OCI-LY7 (cell line): ENCODE measurements around the gene PDE6H. TPM values are rescaled to one million over a fixed set of nuclear protein-coding genes. Genes with fewer than 3 reads are reported as not detected.

Source experiments
- BruUV-seq: library from RNA; stranded (reverse); fragments of 400-500 nt; replicated peaks from 2 replicates; lab custom pipeline; 2021; lab: Mats Ljungman, UMichigan
- CTCF ChIA-PET: fragments of 300-600 bp; sonication (Branson Sonifier 250); formaldehyde crosslinking; loops from one replicate; lab custom pipeline; 2022; ENCODE audit warnings: antibody characterized with exemption; ENCODE audit not compliant: unreplicated experiment; lab: Charles Lee
- POLR2A ChIA-PET: fragments of 300-600 bp; sonication (Branson Sonifier 250); formaldehyde crosslinking; loops from one replicate; lab custom pipeline; 2022; ENCODE audit warnings: antibody characterized with exemption; lab: Charles Lee
- DNase-seq: peaks from one replicate; pipeline ENCODE4 v3.0.0-alpha.2; 2015; ENCODE audit warnings: low spot score
- H2AFZ ChIP-seq: fragments of 200-600 bp; sonication (generic), shearing (Covaris generic); 2 replicates; pipeline ENCODE4 v1.6.1; 2014; ENCODE audit warnings: mild to moderate bottlenecking, antibody characterized with exemption, low read length, moderate library complexity
- H3K27ac ChIP-seq: fragments of 200-600 bp; sonication (generic); 2 replicates; pipeline ENCODE4 v1.5.1; 2014; ENCODE audit warnings: mixed run types, low read depth, mild to moderate bottlenecking, moderate library complexity, low read length, inconsistent platforms; ENCODE audit not compliant: poor library complexity, severe bottlenecking
- H3K36me3 ChIP-seq: fragments of 200-600 bp; sonication (generic); 2 replicates; pipeline ENCODE4 v1.6.1; 2014; ENCODE audit warnings: mild to moderate bottlenecking, antibody characterized with exemption, low read length, moderate library complexity, mixed read lengths; ENCODE audit not compliant: insufficient read depth
- H3K4me1 ChIP-seq: fragments of 200-600 bp; sonication (generic); 2 replicates; pipeline ENCODE4 v1.5.1; 2014; ENCODE audit warnings: mild to moderate bottlenecking, low read length; ENCODE audit not compliant: insufficient read depth, poor library complexity, severe bottlenecking
- H3K4me2 ChIP-seq: fragments of 200-600 bp; sonication (generic); 2 replicates; pipeline ENCODE4 v1.6.1; 2014; ENCODE audit warnings: mild to moderate bottlenecking, low read length
- H3K4me3 ChIP-seq: fragments of 200-600 bp; sonication (generic); 2 replicates; pipeline ENCODE4 v1.5.1; 2014; ENCODE audit warnings: mild to moderate bottlenecking, low read depth, low read length; ENCODE audit not compliant: poor library complexity, severe bottlenecking
- H3K79me2 ChIP-seq: fragments of 200-600 bp; sonication (generic); 2 replicates; pipeline ENCODE4 v1.6.1; 2016; ENCODE audit warnings: low read depth, mild to moderate bottlenecking, low read length, moderate library complexity, mixed read lengths; ENCODE audit not compliant: insufficient read depth
- H3K9me2 ChIP-seq: fragments of 200-600 bp; sonication (generic); 2 replicates; pipeline ENCODE4 v1.6.1; 2016; ENCODE audit warnings: mild to moderate bottlenecking, low read length, mixed read lengths; ENCODE audit not compliant: insufficient read depth
- H3K9me3 ChIP-seq: fragments of 200-600 bp; sonication (generic); 2 replicates; pipeline ENCODE4 v1.6.1; 2014; ENCODE audit warnings: mild to moderate bottlenecking, mixed run types, low read length, mixed read lengths
- H4K20me1 ChIP-seq: fragments of 200-600 bp; sonication (generic); 2 replicates; pipeline ENCODE4 v1.6.1; 2014; ENCODE audit warnings: mild to moderate bottlenecking, antibody characterized with exemption, low read length, moderate library complexity, mixed read lengths; ENCODE audit not compliant: insufficient read depth
- EZH2phosphoT487 ChIP-seq: fragments of 200-600 bp; sonication (generic); IDR thresholded peaks from 2 replicates; pipeline ENCODE4 v1.6.1; 2018; ENCODE audit warnings: low read depth, borderline replicate concordance, mild to moderate bottlenecking, mixed run types, antibody characterized with exemption, low read length, moderate library complexity, mixed read lengths
- intact Hi-C: fragments of 100-400 bp; cut with micrococcal nuclease; formaldehyde crosslinking; loops from one replicate; pipeline ENCODE4 v1.10.0; 2022; ENCODE audit not compliant: unreplicated experiment
- total RNA-seq, 2 experiments: library from RNA; depleted of rRNA in 1 of 2; stranded (reverse); fragments of >200 nt in 1 of 2; shearing (Covaris generic) in 1 of 2; gene quantifications; 2 replicates each; pipeline ENCODE4 v1.2.3, GENCODE V29; 2014 to 2022
- TF ChIP-seq, protein P1 (sequence below): fragments of 200-600 bp; sonication (generic); conservative IDR thresholded peaks from 2 replicates; pipeline ENCODE4 v1.5.1; 2014; ENCODE audit warnings: mild to moderate bottlenecking, antibody characterized with exemption, low read length, moderate library complexity, mixed read lengths

PDE6H gene
- total RNA-seq, 2 experiments from 2014 or later = not detected

DNA sequence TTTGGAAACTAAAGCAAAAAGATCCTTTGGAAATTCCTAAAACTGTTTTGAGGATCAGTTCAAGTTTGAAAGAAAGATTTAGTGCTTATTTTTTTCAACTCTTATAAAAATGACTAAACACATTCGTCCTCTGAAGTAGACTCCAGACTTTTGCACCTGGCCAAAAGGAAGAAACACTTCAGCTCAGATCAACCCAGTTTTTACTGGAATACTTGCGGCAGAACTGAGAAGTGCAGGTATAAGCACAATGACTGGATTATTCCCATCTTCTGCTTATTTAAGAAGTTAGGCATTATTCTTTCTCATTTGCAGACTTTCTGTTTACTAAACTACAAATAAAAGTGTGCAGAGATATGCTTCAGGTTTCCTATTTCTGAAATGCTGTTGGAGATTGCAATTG lies 41.9 kb downstream of the PDE6H start:
- Histone ChIP-seq H3K79me2 (no peaks in the 10 kb centered on the region), H3K4me1 (no peaks in the 10 kb centered on the region), H3K9me3 (no peaks in the 10 kb centered on the region), H3K9me2 (no peaks in the 10 kb centered on the region), H3K4me3 (no peak overlapping the region), H3K36me3 (no peaks in the 10 kb centered on the region), H3K4me2 (no peak overlapping the region), H4K20me1 (no peaks in the 10 kb centered on the region), H3K27ac (no peak overlapping the region), H2AFZ (no peak overlapping the region)
- intact Hi-C loops = no loop called here
- no peak for DNase-seq
- no peak for TF ChIP-seq EZH2phosphoT487
- TF ChIP-seq, protein P1, sequence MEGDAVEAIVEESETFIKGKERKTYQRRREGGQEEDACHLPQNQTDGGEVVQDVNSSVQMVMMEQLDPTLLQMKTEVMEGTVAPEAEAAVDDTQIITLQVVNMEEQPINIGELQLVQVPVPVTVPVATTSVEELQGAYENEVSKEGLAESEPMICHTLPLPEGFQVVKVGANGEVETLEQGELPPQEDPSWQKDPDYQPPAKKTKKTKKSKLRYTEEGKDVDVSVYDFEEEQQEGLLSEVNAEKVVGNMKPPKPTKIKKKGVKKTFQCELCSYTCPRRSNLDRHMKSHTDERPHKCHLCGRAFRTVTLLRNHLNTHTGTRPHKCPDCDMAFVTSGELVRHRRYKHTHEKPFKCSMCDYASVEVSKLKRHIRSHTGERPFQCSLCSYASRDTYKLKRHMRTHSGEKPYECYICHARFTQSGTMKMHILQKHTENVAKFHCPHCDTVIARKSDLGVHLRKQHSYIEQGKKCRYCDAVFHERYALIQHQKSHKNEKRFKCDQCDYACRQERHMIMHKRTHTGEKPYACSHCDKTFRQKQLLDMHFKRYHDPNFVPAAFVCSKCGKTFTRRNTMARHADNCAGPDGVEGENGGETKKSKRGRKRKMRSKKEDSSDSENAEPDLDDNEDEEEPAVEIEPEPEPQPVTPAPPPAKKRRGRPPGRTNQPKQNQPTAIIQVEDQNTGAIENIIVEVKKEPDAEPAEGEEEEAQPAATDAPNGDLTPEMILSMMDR = 0 out of 2 replicates have a peak, but pooled peaks have one; percentile 21
- ChIA-PET POLR2A (no interaction called here), CTCF (no interaction called here)
- BruUV-seq = no TSS peak

DNA sequence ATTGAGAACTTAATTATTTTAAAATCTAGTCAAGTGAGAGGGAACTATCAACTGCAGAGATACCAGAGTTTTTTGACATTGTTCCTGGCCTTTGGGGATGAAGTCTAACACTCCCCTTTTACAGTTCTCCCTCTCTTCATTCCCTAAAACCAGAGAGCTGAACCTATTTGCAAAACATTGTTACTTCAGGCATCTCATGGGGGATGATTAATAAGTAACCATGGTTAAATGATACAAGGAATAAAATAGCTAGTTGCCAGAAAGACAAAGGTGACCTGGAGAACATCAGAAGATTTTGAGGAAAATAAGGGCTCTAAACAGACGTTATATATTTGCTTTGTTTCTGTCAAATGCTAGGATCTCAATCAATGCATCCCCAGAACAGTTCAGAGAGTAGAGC lies 42.3 kb downstream of the PDE6H start:
- H3K36me3 ChIP-seq = no peaks in the 10 kb centered on the region
- TF ChIP-seq EZH2phosphoT487 = no peak
- TF ChIP-seq, protein P1 = no peak

DNA sequence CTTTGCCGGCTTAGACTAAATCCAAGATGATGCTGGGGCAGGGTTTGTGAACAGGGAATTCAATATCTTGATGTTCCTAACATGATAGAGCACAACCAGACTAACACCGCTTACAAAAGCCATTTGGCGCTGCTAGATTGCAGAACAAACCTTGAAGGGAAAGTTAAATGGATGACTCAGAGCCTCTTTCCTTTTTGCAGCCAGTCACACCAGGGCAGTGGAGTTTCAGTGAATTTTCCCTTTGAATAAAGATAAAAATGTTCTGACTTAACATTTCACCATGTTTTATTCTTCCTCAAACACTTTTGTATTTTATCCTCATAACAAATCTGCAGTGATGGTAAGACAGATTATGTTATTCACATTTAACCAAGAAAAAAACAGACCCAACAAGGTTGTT lies 47.3 kb downstream of the PDE6H start:
- BruUV-seq = no TSS peak
- no peak overlapping the region for H3K27ac ChIP-seq
- ChIA-PET CTCF (no interaction called here), POLR2A (no interaction called here)
- H4K20me1 ChIP-seq = no peaks in the 10 kb centered on the region
- no peaks in the 10 kb centered on the region for H3K4me1 ChIP-seq
- H3K9me2 ChIP-seq = no peaks in the 10 kb centered on the region
- H2AFZ ChIP-seq = no peak overlapping the region
- H3K4me3 ChIP-seq = no peak overlapping the region
- no peaks in the 10 kb centered on the region for H3K9me3 ChIP-seq
- TF ChIP-seq, protein P1 = no peak
- TF ChIP-seq EZH2phosphoT487 = no peak
- no peaks in the 10 kb centered on the region for H3K36me3 ChIP-seq
- H3K4me2 ChIP-seq = no peak overlapping the region
- intact Hi-C loops = no loop called here
- H3K79me2 ChIP-seq = no peaks in the 10 kb centered on the region
- DNase-seq = no peak

More for the DNA sequence above, 42.3 kb downstream of the PDE6H start:
- Histone ChIP-seq H3K27ac (no peak overlapping the region), H3K4me2 (no peak overlapping the region), H3K9me2 (no peaks in the 10 kb centered on the region), H3K9me3 (no peaks in the 10 kb centered on the region), H3K4me1 (no peaks in the 10 kb centered on the region), H2AFZ (no peak overlapping the region), H3K4me3 (no peak overlapping the region), H3K79me2 (no peaks in the 10 kb centered on the region), H4K20me1 (no peaks in the 10 kb centered on the region)
- intact Hi-C loops = no loop called here
- DNase-seq = no peak
- no TSS peak for BruUV-seq
- CTCF ChIA-PET = no interaction called here
- POLR2A ChIA-PET = no interaction called here

Other genes with a start within 250 kb of the PDE6H start
- gene WBP11, start 169.6 kb upstream of the PDE6H start, total RNA-seq (2014; rRNA removed; shearing (Covaris generic)) = 16.5 and 22.8 TPM in 2 replicates
- 107 TPM in 2 replicates for gene WBP11, start 169.6 kb upstream of the PDE6H start, total RNA-seq (2022)
- 2.8 and 3.2 TPM in 2 replicates for gene C12orf60, start 169.4 kb upstream of the PDE6H start, total RNA-seq (2014; rRNA removed; shearing (Covaris generic))
- gene C12orf60, start 169.4 kb upstream of the PDE6H start, total RNA-seq (2022) = 3.4 and 3.9 TPM in 2 replicates
- gene SMCO3, start 158.9 kb upstream of the PDE6H start, total RNA-seq (2014; rRNA removed; shearing (Covaris generic)) = not detected in 2 replicates
- gene SMCO3, start 158.9 kb upstream of the PDE6H start, total RNA-seq (2022) = not detected in 2 replicates
- gene ART4, start 129.5 kb upstream of the PDE6H start, total RNA-seq (2014; rRNA removed; shearing (Covaris generic)) = not detected in 2 replicates
- gene ART4, start 129.5 kb upstream of the PDE6H start, total RNA-seq (2022) = not detected in 2 replicates
- 0.10 TPM in 1 of 2 replicates, not detected in the other for gene MGP, start 87.2 kb upstream of the PDE6H start, total RNA-seq (2014; rRNA removed; shearing (Covaris generic))
- not detected in 2 replicates for gene MGP, start 87.2 kb upstream of the PDE6H start, total RNA-seq (2022)
- 1.8 and 1.9 TPM in 2 replicates for gene ERP27, start 34.5 kb upstream of the PDE6H start, total RNA-seq (2014; rRNA removed; shearing (Covaris generic))
- gene ERP27, start 34.5 kb upstream of the PDE6H start, total RNA-seq (2022) = 1.7 and 3.3 TPM in 2 replicates
- gene ARHGDIB, start 11.4 kb upstream of the PDE6H start, total RNA-seq (2014; rRNA removed; shearing (Covaris generic)) = 569 and 729 TPM in 2 replicates
- 737 and 762 TPM in 2 replicates for gene ARHGDIB, start 11.4 kb upstream of the PDE6H start, total RNA-seq (2022)
- not detected in 2 replicates for gene RERG, start 248.4 kb downstream of the PDE6H start, total RNA-seq (2014; rRNA removed; shearing (Covaris generic))
- not detected in 2 replicates for gene RERG, start 248.4 kb downstream of the PDE6H start, total RNA-seq (2022)